Measurements from ENCODE around the gene BRS3. TPM values are rescaled to one million over a fixed set of nuclear protein-coding genes. Genes with fewer than 3 reads are reported as not detected.

Gene BRS3
- total RNA-seq, 1 donor from 2014 or later: not detected

GRCh38 chrX:136497556-136498052 is 9.9 kb downstream of the BRS3 start, which contains the start of gene HTATSF1:
HTATSF1 (plus strand) TSS chrX:136497592; CDS start chrX:136497685, 93 bp downstream.
- Mint-ChIP-seq H3K36me3 (ENCODE audit: unreplicated experiment) (no peaks in the 10 kb centered on the region), H3K27ac (ENCODE audit: unreplicated experiment) (peak within 1 kb of the TSS; percentile 93), H3K9me3 (ENCODE audit: unreplicated experiment) (no peaks in the 10 kb centered on the region), H3K4me1 (ENCODE audit: low read depth, unreplicated experiment) (peaks cover 4% of the 10 kb centered on the region), H3K4me3 (ENCODE audit: unreplicated experiment) (peak within 1 kb of the TSS; percentile 94), H3K27me3 (ENCODE audit: unreplicated experiment) (no peaks in the 10 kb centered on the region)
- TF ChIP-seq CTCF (IDR thresholded peaks at IDR 0.05; ENCODE audit: partially characterized antibody, unreplicated experiment): no peak
- peak; percentile 26 for DNase-seq

DNA sequence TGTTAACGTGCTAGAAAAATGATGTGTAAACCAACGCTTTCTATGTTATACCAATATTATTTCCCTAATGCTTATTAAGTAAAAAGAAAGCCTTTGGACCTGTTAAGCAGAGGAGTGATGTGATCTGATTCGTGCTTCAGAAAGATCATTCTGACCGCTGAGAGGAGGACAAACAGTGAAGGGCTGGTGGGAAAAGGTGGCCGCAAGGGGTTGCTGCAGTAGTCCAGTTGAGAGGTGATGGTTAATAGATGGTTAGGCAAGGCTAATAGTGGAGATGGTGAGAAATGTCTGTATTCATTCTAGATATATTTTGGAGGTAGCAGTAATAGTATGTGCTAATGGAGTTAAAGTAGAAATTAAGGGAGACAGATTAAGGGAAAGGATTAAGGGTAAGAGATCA is 31.3 kb downstream of the BRS3 start:
- DNase-seq: no peak
- no peak overlapping the region for H3K27ac Mint-ChIP-seq (ENCODE audit: unreplicated experiment)
- no peak overlapping the region for H3K4me3 Mint-ChIP-seq (ENCODE audit: unreplicated experiment)
- H3K9me3 Mint-ChIP-seq (ENCODE audit: unreplicated experiment): no peaks in the 10 kb centered on the region
- no peak for TF ChIP-seq CTCF (IDR thresholded peaks at IDR 0.05; ENCODE audit: partially characterized antibody, unreplicated experiment)
- H3K4me1 Mint-ChIP-seq (ENCODE audit: low read depth, unreplicated experiment): no peaks in the 10 kb centered on the region
- H3K27me3 Mint-ChIP-seq (ENCODE audit: unreplicated experiment): no peaks in the 10 kb centered on the region
- no peaks in the 10 kb centered on the region for H3K36me3 Mint-ChIP-seq (ENCODE audit: unreplicated experiment)

- Mint-ChIP-seq H3K9me3 (ENCODE audit: unreplicated experiment) (no peaks in the 10 kb centered on the region), H3K4me3 (ENCODE audit: unreplicated experiment) (no peak overlapping the region), H3K36me3 (ENCODE audit: unreplicated experiment) (no peaks in the 10 kb centered on the region), H3K4me1 (ENCODE audit: low read depth, unreplicated experiment) (no peaks in the 10 kb centered on the region), H3K27ac (ENCODE audit: unreplicated experiment) (no peak overlapping the region), H3K27me3 (ENCODE audit: unreplicated experiment) (no peaks in the 10 kb centered on the region)
- no peak for TF ChIP-seq CTCF (IDR thresholded peaks at IDR 0.05; ENCODE audit: partially characterized antibody, unreplicated experiment)
- DNase-seq: no peak
Observed at GRCh38 chrX:136523770-136524169, 36.0 kb downstream of the BRS3 start.

GRCh38 chrX:136525738-136526606 is 38.2 kb downstream of the BRS3 start:
- Mint-ChIP-seq H3K9me3 (ENCODE audit: unreplicated experiment) (peaks cover 2% of the 10 kb centered on the region), H3K27ac (ENCODE audit: unreplicated experiment) (no peak overlapping the region), H3K4me3 (ENCODE audit: unreplicated experiment) (no peak overlapping the region), H3K27me3 (ENCODE audit: unreplicated experiment) (no peaks in the 10 kb centered on the region), H3K36me3 (ENCODE audit: unreplicated experiment) (no peaks in the 10 kb centered on the region), H3K4me1 (ENCODE audit: low read depth, unreplicated experiment) (no peaks in the 10 kb centered on the region)
- no peak for DNase-seq
- no peak for TF ChIP-seq CTCF (IDR thresholded peaks at IDR 0.05; ENCODE audit: partially characterized antibody, unreplicated experiment)

Measured in glutamatergic neuron (in vitro differentiated cells).